Measurements from ENCODE around the gene UTS2B.
"Not testable (repeated sequence)": the region's sequence is repeated elsewhere in the genome, so short reads cannot be mapped to it uniquely, and the experiment has no call there.

The UTS2B gene

DNA sequence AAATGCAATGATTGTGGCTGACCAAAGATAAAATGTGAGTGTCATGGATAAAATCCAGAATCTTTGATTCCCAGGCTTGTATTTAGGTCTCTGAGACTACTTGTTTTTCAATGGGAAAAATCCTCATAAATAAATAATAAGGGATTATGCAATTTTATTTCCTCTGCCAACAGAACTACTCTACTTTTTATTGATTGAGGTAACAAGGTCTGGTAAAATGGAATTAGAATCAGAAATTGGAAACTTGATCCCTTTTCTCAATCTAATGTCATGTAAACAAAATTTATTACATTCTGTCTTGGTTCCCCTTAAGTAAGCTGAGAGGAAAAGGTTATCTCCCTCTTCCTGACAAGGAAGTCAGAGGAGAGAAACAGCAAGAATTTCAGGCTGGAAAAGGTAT is 49.4 kb downstream of the UTS2B start:
- DNase-seq: no peak
- Mint-ChIP-seq H3K4me1 (peaks cover 29% of the 10 kb centered on the region), H3K36me3 (ENCODE audit: low read depth) (no peaks in the 10 kb centered on the region), H3K27ac (no peak overlapping the region), H3K4me3 (no peak overlapping the region), H3K9me3 (no peaks in the 10 kb centered on the region), H3K27me3 (ENCODE audit: low read depth, poor library complexity) (no peaks in the 10 kb centered on the region)
- TF ChIP-seq, protein P1, sequence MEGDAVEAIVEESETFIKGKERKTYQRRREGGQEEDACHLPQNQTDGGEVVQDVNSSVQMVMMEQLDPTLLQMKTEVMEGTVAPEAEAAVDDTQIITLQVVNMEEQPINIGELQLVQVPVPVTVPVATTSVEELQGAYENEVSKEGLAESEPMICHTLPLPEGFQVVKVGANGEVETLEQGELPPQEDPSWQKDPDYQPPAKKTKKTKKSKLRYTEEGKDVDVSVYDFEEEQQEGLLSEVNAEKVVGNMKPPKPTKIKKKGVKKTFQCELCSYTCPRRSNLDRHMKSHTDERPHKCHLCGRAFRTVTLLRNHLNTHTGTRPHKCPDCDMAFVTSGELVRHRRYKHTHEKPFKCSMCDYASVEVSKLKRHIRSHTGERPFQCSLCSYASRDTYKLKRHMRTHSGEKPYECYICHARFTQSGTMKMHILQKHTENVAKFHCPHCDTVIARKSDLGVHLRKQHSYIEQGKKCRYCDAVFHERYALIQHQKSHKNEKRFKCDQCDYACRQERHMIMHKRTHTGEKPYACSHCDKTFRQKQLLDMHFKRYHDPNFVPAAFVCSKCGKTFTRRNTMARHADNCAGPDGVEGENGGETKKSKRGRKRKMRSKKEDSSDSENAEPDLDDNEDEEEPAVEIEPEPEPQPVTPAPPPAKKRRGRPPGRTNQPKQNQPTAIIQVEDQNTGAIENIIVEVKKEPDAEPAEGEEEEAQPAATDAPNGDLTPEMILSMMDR (IDR thresholded peaks at IDR 0.05): no peak

DNA sequence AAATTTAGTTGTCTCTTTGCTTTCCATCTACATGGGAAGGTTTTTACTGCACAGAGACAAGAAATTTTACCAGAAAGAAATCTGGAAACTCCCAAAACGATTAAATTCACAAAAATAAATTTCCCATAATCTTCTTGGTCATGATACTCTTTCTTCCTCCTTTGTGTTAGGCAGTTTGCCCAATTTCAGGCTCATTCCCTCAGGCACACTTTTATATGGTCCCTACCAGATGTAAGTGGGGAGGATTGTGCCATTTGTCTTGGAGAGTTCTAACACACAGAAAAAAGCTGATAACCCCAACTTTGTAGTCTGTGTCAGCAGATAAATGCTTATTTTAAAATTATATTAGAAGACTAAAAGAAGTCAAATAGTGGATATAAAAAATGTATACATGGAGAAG is 50.2 kb downstream of the UTS2B start:
- Mint-ChIP-seq H3K27me3 (ENCODE audit: low read depth, poor library complexity) (no peaks in the 10 kb centered on the region), H3K27ac (peak overlapping the region; percentile 38), H3K36me3 (ENCODE audit: low read depth) (no peaks in the 10 kb centered on the region), H3K9me3 (no peaks in the 10 kb centered on the region), H3K4me3 (no peak overlapping the region), H3K4me1 (peaks cover 29% of the 10 kb centered on the region)
- TF ChIP-seq, protein P1 (IDR thresholded peaks at IDR 0.05): no peak
- no peak for DNase-seq

DNA sequence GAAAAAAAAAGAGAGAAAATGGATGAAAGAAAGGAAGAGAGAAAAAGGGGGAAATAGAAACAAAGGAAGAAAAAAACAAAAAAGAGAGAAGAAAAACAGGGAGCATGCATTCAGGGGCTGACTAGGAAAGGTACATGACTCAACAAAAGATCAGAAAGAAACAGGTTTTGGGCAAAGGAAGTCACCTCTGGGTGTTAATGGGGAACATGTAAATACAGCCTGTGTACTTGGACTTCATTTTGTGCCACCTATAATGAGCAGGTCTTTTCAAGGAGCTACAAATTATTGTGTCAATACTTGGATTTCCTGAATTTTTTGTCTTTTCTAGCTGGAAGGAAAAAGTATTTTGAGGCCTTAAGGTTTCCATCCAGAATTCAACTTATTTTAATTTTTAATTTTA is 54.6 kb downstream of the UTS2B start:
- H3K4me1 Mint-ChIP-seq: peaks cover 8% of the 10 kb centered on the region
- peaks cover 8% of the 10 kb centered on the region for H3K36me3 Mint-ChIP-seq (ENCODE audit: low read depth)
- no peak overlapping the region for H3K4me3 Mint-ChIP-seq
- no peaks in the 10 kb centered on the region for H3K27me3 Mint-ChIP-seq (ENCODE audit: low read depth, poor library complexity)
- TF ChIP-seq, protein P1 (IDR thresholded peaks at IDR 0.05): no peak
- peaks cover 10% of the 10 kb centered on the region for H3K9me3 Mint-ChIP-seq
- no peak overlapping the region for H3K27ac Mint-ChIP-seq
- no peak for DNase-seq

DNA sequence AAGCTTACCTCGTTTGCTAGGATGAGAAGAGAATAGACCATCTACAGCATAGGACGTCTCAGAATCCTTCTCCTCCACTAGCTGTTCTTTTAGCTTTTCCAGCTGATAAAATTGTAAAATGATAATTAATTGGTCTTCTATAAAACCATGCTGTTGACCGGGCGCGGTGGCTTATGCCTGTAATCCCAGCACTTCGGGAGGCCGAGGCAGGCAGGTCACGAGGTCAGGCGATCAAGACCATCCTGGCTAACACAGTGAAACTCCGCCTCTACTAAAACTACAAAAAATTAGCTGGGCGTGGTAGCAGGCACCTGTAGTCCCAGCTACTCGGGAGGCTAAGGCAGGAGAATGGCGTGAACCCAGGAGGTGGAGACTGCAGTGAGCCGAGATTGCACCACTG is 55.1 kb downstream of the UTS2B start:
- not testable (repeated sequence) for H3K9me3 Mint-ChIP-seq; H3K27me3 Mint-ChIP-seq (ENCODE audit: low read depth, poor library complexity); H3K4me1 Mint-ChIP-seq; H3K27ac Mint-ChIP-seq; H3K36me3 Mint-ChIP-seq (ENCODE audit: low read depth); H3K4me3 Mint-ChIP-seq; DNase-seq

DNA sequence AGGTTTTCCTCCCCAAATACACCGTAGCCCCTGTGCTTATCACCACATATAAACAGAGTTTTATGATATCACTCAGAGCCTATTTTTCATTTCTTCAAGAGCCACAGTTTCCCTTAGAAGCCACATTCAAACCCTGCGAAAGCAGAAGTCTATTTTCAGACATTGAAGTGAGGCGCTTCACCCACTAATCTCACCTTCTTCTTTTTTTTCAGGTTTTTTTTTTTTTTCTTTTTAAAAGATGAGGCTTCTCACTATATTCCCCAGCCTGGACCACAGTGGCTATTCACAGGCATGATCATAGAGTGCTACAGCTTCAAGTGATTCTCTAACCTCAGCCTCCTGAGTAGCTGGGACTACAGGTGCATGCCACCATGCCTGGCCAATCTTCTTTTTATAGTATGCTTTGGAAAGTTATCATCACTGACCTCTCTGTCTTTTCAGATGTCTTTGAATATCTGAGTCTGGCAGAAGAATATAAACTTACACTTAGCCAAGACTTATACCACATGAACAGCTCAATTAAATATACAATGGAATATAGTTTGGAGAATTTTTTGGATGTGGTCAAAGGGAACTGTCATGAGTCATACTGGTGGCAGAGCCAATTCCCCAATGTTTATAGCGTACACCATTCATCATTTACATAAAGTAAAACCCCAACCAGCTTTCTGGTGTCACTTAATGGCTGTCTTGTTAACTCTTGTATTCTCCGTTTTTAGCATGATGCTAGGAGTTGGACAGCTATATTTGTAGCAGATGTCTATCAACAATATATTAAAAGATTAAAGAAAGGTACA is 60.8 kb downstream of the UTS2B start:
- no peak overlapping the region for H3K4me3 Mint-ChIP-seq
- H3K9me3 Mint-ChIP-seq: peaks cover 10% of the 10 kb centered on the region
- H3K27me3 Mint-ChIP-seq (ENCODE audit: low read depth, poor library complexity): no peaks in the 10 kb centered on the region
- no peaks in the 10 kb centered on the region for H3K4me1 Mint-ChIP-seq
- no peak overlapping the region for H3K27ac Mint-ChIP-seq
- TF ChIP-seq, protein P1 (IDR thresholded peaks at IDR 0.05): no peak
- H3K36me3 Mint-ChIP-seq (ENCODE audit: low read depth): peaks cover 8% of the 10 kb centered on the region
- DNase-seq: no peak

DNA sequence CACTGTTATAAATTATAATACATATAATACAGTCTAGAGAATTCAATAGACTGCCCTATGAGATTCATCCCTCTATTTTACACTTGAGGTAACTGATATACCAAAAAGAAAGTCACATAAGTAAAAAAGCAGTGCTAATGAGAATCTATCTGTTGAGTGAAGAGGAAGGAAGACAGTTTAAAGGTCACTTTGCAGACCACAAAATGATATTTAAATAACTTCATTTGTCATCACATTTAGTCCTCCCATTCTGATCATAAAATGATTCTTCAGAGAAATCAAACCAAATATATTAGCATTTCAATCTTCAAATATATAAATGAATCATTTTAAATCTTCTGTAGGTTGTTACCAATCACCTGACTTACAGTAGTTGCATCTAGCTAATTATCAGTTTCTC is 61.6 kb downstream of the UTS2B start:
- no peak overlapping the region for H3K4me3 Mint-ChIP-seq
- H3K36me3 Mint-ChIP-seq (ENCODE audit: low read depth): peaks cover 8% of the 10 kb centered on the region
- no peaks in the 10 kb centered on the region for H3K4me1 Mint-ChIP-seq
- no peak for DNase-seq
- H3K27ac Mint-ChIP-seq: no peak overlapping the region
- TF ChIP-seq, protein P1 (IDR thresholded peaks at IDR 0.05): no peak
- no peaks in the 10 kb centered on the region for H3K27me3 Mint-ChIP-seq (ENCODE audit: low read depth, poor library complexity)
- H3K9me3 Mint-ChIP-seq: peaks cover 10% of the 10 kb centered on the region
